CD14-positive monocyte (primary cell): ENCODE measurements around the gene CHCHD6. TPM values are rescaled to one million over a fixed set of nuclear protein-coding genes. Genes with fewer than 3 reads are reported as not detected.

Source experiments
- DNase-seq, 3 donors: peaks; one replicate each; pipeline ENCODE4 v3.0.0-alpha.2; 2011 to 2022
- H2AFZ ChIP-seq: 2 replicates; pipeline ENCODE4 v1.6.0; 2012; ENCODE audit warnings: mild to moderate bottlenecking, low read depth, low read length, inconsistent platforms; ENCODE audit not compliant: insufficient read depth, poor library complexity, severe bottlenecking
- H3K27ac ChIP-seq, 2 donors: 1 replicate in 1 of 2; 2 replicates in 1 of 2; pipeline ENCODE4 v1.5.1; 2012 to 2013; ENCODE audit warnings: low read length in 2 of 2, control low read depth in 1 of 2, inconsistent platforms in 1 of 2, low read depth in 1 of 2, mild to moderate bottlenecking in 1 of 2
- H3K27me3 ChIP-seq, 2 donors: one replicate each; pipeline versions ENCODE4 v1.6.0 to v1.6.1; 2011 to 2013; ENCODE audit warnings: low read length in 2 of 2; ENCODE audit not compliant: control insufficient read depth in 2 of 2, insufficient read depth in 2 of 2
- H3K36me3 ChIP-seq, 2 donors: replicated peaks in 1 of 2; 1 replicate in 1 of 2; 2 replicates in 1 of 2; pipeline versions ENCODE4 v1.5.1 to v1.6.1; 2012 to 2013; ENCODE audit warnings: low read length in 2 of 2, control low read depth in 1 of 2, inconsistent platforms in 1 of 2, mild to moderate bottlenecking in 1 of 2; ENCODE audit not compliant: insufficient read depth in 2 of 2, control insufficient read depth in 1 of 2
- H3K4me1 ChIP-seq, 2 donors: 1 replicate in 1 of 2; 2 replicates in 1 of 2; pipeline versions ENCODE4 v1.5.1 to v1.6.1; 2012 to 2013; ENCODE audit warnings: low read length in 2 of 2, control low read depth in 1 of 2, inconsistent platforms in 1 of 2, mild to moderate bottlenecking in 1 of 2, moderate library complexity in 1 of 2; ENCODE audit not compliant: insufficient read depth in 2 of 2, control insufficient read depth in 1 of 2
- H3K4me2 ChIP-seq: replicated peaks from 2 replicates; pipeline ENCODE3; 2012; ENCODE audit warnings: low read length, moderate library complexity, mild to moderate bottlenecking; ENCODE audit not compliant: poor library complexity, severe bottlenecking; ENCODE audit errors: extremely low read depth
- H3K4me3 ChIP-seq, 3 experiments: fragments of 200-600 bp in 1 of 3; sonication (generic) in 1 of 3; replicated peaks in 1 of 3; 1 replicate in 2 of 3; 2 replicates in 1 of 3; pipeline ENCODE4 v1.5.1; 2011 to 2013; ENCODE audit warnings: low read length in 3 of 3, mild to moderate bottlenecking in 3 of 3, control low read depth in 2 of 3, low read depth in 2 of 3, inconsistent platforms in 1 of 3, moderate library complexity in 1 of 3
- H3K79me2 ChIP-seq: 2 replicates; pipeline ENCODE4 v1.6.0; 2012; ENCODE audit warnings: mild to moderate bottlenecking, control low read depth, inconsistent platforms, low read length, moderate library complexity; ENCODE audit not compliant: insufficient read depth
- H3K9ac ChIP-seq: 2 replicates; pipeline ENCODE4 v1.6.0; 2017; ENCODE audit warnings: low read length, mild to moderate bottlenecking; ENCODE audit not compliant: insufficient read depth, poor library complexity, severe bottlenecking
- H3K9me3 ChIP-seq, 2 donors: replicated peaks in 1 of 2; 1 replicate in 1 of 2; 2 replicates in 1 of 2; pipeline versions ENCODE4 v1.5.1 to v1.6.1; 2012 to 2013; ENCODE audit warnings: low read length in 2 of 2, control low read depth in 1 of 2; ENCODE audit not compliant: control insufficient read depth in 1 of 2, insufficient read depth in 1 of 2
- H4K20me1 ChIP-seq: 2 replicates; pipeline ENCODE4 v1.6.0; 2012; ENCODE audit warnings: mild to moderate bottlenecking, low read length, control low read depth, moderate library complexity; ENCODE audit not compliant: insufficient read depth
- H3K27ac Mint-ChIP-seq, 7 donors: one replicate each; pipeline ENCODE4 v1.8.0; 2020; ENCODE audit warnings: mild to moderate bottlenecking in 7 of 7, mixed read lengths in 7 of 7, moderate library complexity in 6 of 7, inconsistent platforms in 2 of 7
- H3K27me3 Mint-ChIP-seq, 3 donors: one replicate each; pipeline ENCODE4 v1.8.0; 2021 to 2022; ENCODE audit warnings: low read depth in 3 of 3, mild to moderate bottlenecking in 3 of 3, mixed read lengths in 3 of 3, moderate library complexity in 3 of 3, inconsistent platforms in 1 of 3
- H3K36me3 Mint-ChIP-seq, 2 donors: one replicate each; pipeline ENCODE4 v1.8.0; 2020; ENCODE audit warnings: mixed read lengths in 2 of 2, inconsistent platforms in 1 of 2, mild to moderate bottlenecking in 1 of 2
- H3K4me1 Mint-ChIP-seq: one replicate; pipeline ENCODE4 v1.8.0; 2020; ENCODE audit warnings: mild to moderate bottlenecking, mixed read lengths
- H3K4me3 Mint-ChIP-seq, 2 donors: one replicate each; pipeline ENCODE4 v1.8.0; 2020; ENCODE audit warnings: mild to moderate bottlenecking in 2 of 2, mixed read lengths in 2 of 2, moderate library complexity in 1 of 2
- H3K9me3 Mint-ChIP-seq, 7 donors: one replicate each; pipeline ENCODE4 v1.8.0; 2020 to 2022; ENCODE audit warnings: mixed read lengths in 7 of 7, mild to moderate bottlenecking in 6 of 7, moderate library complexity in 6 of 7, inconsistent platforms in 2 of 7
- WGBS: methylation state at CpG from one replicate; pipeline ENCODE4 v1.1.5; 2013; ENCODE audit warnings: missing lambda C conversion rate; ENCODE audit not compliant: insufficient coverage; 5-methylcytosine and 5-hydroxymethylcytosine counted together
- intact Hi-C, 2 donors: fragments of 100-400 bp; cut with micrococcal nuclease; formaldehyde crosslinking; loops; one replicate each; pipeline versions ENCODE4 v1.15.0 to v1.15.1; 2023
- polyA plus RNA-seq, 3 donors: library from polyadenylated mRNA; depleted of rRNA in 1 of 3; unstranded in 2 of 3; stranded (reverse) in 1 of 3; fragments of 300-500 nt in 2 of 3; fragments of >200 nt in 1 of 3; fragmentation: Illumina TruSeq in 2 of 3; gene quantifications; 1 replicate in 2 of 3; 2 replicates in 1 of 3; pipeline ENCODE4 v1.2.3, GENCODE V29; 2012 to 2021
- TF ChIP-seq, protein P1 (sequence below): fragments of 200-600 bp; IDR thresholded peaks from one replicate; pipeline ENCODE4 v1.8.0; 2022; ENCODE audit warnings: antibody characterized with exemption, mild to moderate bottlenecking

CHCHD6 gene
- polyA plus RNA-seq, 3 donors = 1.1 to 1.8 (median 1.8) TPM

DNA sequence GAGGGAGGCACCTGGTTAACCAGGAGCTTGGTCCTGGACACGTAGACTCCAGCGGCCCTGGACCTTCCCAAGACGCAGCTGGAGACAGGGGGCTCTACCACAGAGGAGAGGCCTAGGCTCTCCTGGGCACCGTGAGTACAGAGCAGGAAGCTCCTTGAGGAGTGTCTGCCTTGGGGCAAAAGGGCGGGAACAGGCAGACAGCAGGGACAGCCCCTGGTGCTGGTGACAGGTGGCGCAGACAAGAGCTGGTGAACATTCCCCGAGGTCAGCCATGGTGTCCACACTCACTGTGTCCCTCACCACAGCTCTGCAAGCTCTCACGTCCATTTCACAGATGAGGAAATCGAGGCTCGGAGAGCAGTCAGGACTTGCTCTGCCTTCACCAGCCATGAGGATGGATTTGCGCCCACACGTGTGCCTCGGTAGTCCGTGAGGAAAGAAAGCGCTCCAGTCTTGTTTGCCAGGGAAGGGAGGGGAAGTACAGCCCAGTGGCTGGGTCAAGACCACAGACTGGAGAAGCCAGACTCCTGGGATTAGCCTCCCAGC, 276.3 kb downstream of the CHCHD6 start:
- no peak overlapping the region for H3K27ac ChIP-seq
- TF ChIP-seq, protein P1, sequence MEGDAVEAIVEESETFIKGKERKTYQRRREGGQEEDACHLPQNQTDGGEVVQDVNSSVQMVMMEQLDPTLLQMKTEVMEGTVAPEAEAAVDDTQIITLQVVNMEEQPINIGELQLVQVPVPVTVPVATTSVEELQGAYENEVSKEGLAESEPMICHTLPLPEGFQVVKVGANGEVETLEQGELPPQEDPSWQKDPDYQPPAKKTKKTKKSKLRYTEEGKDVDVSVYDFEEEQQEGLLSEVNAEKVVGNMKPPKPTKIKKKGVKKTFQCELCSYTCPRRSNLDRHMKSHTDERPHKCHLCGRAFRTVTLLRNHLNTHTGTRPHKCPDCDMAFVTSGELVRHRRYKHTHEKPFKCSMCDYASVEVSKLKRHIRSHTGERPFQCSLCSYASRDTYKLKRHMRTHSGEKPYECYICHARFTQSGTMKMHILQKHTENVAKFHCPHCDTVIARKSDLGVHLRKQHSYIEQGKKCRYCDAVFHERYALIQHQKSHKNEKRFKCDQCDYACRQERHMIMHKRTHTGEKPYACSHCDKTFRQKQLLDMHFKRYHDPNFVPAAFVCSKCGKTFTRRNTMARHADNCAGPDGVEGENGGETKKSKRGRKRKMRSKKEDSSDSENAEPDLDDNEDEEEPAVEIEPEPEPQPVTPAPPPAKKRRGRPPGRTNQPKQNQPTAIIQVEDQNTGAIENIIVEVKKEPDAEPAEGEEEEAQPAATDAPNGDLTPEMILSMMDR = no peak
- Mint-ChIP-seq H3K9me3 (peaks cover 0 to 12% (median 3%) of the 10 kb centered on the region in 7 donors), H3K36me3 (peaks cover 0 to 2% of the 10 kb centered on the region in 2 donors), H3K27ac (peak overlapping the region in 1 of 7 donors; percentile 77), H3K27me3 (peaks cover 33 to 75% (median 68%) of the 10 kb centered on the region in 3 donors), H3K4me1 (peaks cover 14% of the 10 kb centered on the region), H3K4me3 (peak overlapping the region in 1 of 2 donors; percentile 58)
- DNase-seq = no peak
- no peak overlapping the region for H2AFZ ChIP-seq
- H3K36me3 ChIP-seq = no peaks in the 10 kb centered on the region
- H3K4me1 ChIP-seq = peaks cover 17 to 23% of the 10 kb centered on the region in 2 donors
- no peak overlapping the region for H3K4me3 ChIP-seq
- H3K27me3 ChIP-seq = peaks cover 19 to 60% of the 10 kb centered on the region in 2 donors
- intact Hi-C loops = loop anchor here (5.0 to 10.0 kb wide), 6 partner anchors 73 to 448 kb away; partner anchors contain the start of gene CHCHD6 (in 1 of the 2)
- no peak overlapping the region for H3K9ac ChIP-seq
- H3K4me2 ChIP-seq = no peak overlapping the region
- peaks cover 9 to 13% of the 10 kb centered on the region in 2 donors for H3K9me3 ChIP-seq
- 93% methylated on average over 13 of the region's 15 CpGs for WGBS
- H4K20me1 ChIP-seq = peaks cover 3% of the 10 kb centered on the region
- no peaks in the 10 kb centered on the region for H3K79me2 ChIP-seq

DNA sequence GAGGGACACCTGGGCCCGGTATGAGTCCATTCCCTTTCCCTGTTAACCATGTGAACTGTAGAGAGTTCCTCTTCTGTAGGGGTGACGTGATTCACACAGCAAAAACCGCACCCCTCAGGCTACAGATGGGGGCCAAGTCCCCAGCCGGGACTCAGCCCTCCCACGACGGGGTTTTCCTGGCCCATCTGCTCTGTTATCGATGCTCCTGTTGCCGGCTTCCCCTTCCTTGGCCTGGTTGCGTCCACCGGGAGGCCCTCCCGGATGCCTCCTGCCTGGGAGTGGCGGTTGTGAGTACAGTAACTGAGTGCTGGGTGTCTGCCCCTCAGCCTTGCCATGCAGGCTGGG, 278.1 kb downstream of the CHCHD6 start:
- H3K4me3 ChIP-seq = peak overlapping the region in 2 of 3 experiments; percentile 27 to 47
- Mint-ChIP-seq H3K27ac (peak overlapping the region; percentile 46 to 87 (median 82)), H3K27me3 (peaks cover 33 to 84% (median 71%) of the 10 kb centered on the region in 3 donors), H3K4me3 (peak overlapping the region; percentile 77 to 89), H3K36me3 (peaks cover 0 to 2% of the 10 kb centered on the region in 2 donors), H3K4me1 (peaks cover 14% of the 10 kb centered on the region), H3K9me3 (peaks cover 0 to 10% (median 2%) of the 10 kb centered on the region in 7 donors)
- peak overlapping the region; percentile 62 for H2AFZ ChIP-seq
- H3K79me2 ChIP-seq = no peaks in the 10 kb centered on the region
- H3K4me1 ChIP-seq = peaks cover 17 to 23% of the 10 kb centered on the region in 2 donors
- H4K20me1 ChIP-seq = peaks cover 3% of the 10 kb centered on the region
- peak overlapping the region; percentile 57 for H3K9ac ChIP-seq
- DNase-seq = peak; percentile 63 to 93 (median 72)
- intact Hi-C loops = loop anchor here (5.0 to 10.0 kb wide), 6 partner anchors 75 to 450 kb away; partner anchors contain the start of gene CHCHD6 (in 1 of the 2)
- H3K36me3 ChIP-seq = no peaks in the 10 kb centered on the region
- H3K4me2 ChIP-seq = peak overlapping the region; percentile 71
- H3K27me3 ChIP-seq = peaks cover 19 to 70% of the 10 kb centered on the region in 2 donors
- TF ChIP-seq, protein P1 = no peak
- H3K27ac ChIP-seq = peak overlapping the region; percentile 11 to 67
- WGBS = 0% methylated on average over 10 of the region's 12 CpGs
- peaks cover 4% of the 10 kb centered on the region in 2 donors for H3K9me3 ChIP-seq
